Measurements from ENCODE around the gene ACSF3. TPM values are rescaled to one million over a fixed set of nuclear protein-coding genes. Genes with fewer than 3 reads are reported as not detected.

The ACSF3 gene
- total and polyA plus RNA-seq, 2 of the 4 experiments (the other 2 are of a cell fraction) = 9.5 to 14.2 TPM

DNA sequence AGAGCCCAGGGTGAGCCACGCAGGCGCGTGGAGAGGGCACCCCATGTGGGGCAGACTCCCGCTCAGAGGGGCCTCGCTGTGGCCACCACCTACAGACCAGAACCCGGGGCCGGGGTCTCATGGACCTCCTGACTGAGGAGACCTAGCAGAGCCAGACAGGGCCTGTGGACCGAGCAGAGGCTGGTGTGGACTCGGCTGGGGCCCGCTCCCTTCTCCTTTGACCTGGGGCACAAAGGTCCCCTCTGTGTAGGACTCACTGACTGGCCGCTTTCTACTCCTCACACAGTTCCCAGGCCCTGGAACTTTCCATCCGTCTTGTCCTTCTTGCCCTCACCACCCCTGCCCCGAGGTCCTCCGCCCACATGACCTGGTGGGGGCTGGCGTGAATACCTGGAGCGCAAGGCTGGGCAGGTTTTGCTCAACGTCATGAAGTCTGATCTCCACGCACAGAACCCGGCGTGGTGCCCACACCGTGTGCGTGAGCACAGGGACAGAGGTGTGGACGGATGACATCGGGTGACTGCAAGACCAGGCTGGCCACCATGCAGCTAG lies 44.7 kb upstream of the ACSF3 start:
- ChIA-PET POLR2A (ENCODE audit: unreplicated experiment) (no interaction called here), CTCF (no interaction called here)
- intact Hi-C loops (cut with micrococcal nuclease) (no loop called here), dilution Hi-C loops (cut with HindIII; ENCODE audit: low sequenced_read_pairs, unreplicated experiment) (no loop called here), in situ Hi-C loops (cut with MboI; ENCODE audit: low sequenced_read_pairs) (no loop called here)
- H2AK5ac ChIP-seq (ENCODE audit: low read depth, low read length) = no peak overlapping the region
- H3K9me3 ChIP-seq (ENCODE audit: control insufficient read depth, insufficient read depth, low read length) = no peaks in the 10 kb centered on the region
- WGBS, 2 experiments (ENCODE audit: extremely low coverage in 2 of 2, insufficient read length in 1 of 2) = 91% methylated on average over 7 of the region's 24 CpGs; no CpG with 5 or more reads in 1 of the 2 experiments
- no peaks in the 10 kb centered on the region; the same call in 1 of the 2 replicates for H4K20me1 ChIP-seq (ENCODE audit: insufficient read depth, low read length)
- no peaks in the 10 kb centered on the region for H3K36me3 ChIP-seq (ENCODE audit: control insufficient read depth, insufficient read depth, low read length)
- no peak for ATAC-seq (ENCODE audit: low read depth)
- DNase-seq = no peak
- no peak overlapping the region for H4K8ac ChIP-seq (ENCODE audit: low read depth in 2 of 2, low read length in 2 of 2)
- H3K79me1 ChIP-seq (ENCODE audit: low read depth in 1 of 2, low read length in 2 of 2) = no peaks in the 10 kb centered on the region
- no peak overlapping the region for H3K14ac ChIP-seq (replicated peaks; ENCODE audit: low read depth, low read length)
- no peak overlapping the region for H2BK15ac ChIP-seq (ENCODE audit: low read depth, low read length)
- no peak overlapping the region for H3K4me2 ChIP-seq (ENCODE audit: low read depth, low read length)
- no peak overlapping the region for H3K4ac ChIP-seq (ENCODE audit: low read depth, low read length)
- H3K9me1 ChIP-seq (ENCODE audit: insufficient read depth, low read length) = no peaks in the 10 kb centered on the region
- no peak overlapping the region for H3K56ac ChIP-seq (ENCODE audit: extremely low read depth, insufficient read depth, low read length)
- H2BK20ac ChIP-seq (ENCODE audit: low read depth, low read length) = no peak overlapping the region
- H3K9ac ChIP-seq (ENCODE audit: low read depth, low read length) = no peak overlapping the region
- no peak overlapping the region for H3K4me3 ChIP-seq (ENCODE audit: insufficient read depth, low read depth, low read length)
- no TSS peak for BruUV-seq (replicated peaks)
- H2BK5ac ChIP-seq (ENCODE audit: low read depth, low read length, poor library complexity, severe bottlenecking) = no peak overlapping the region
- no peaks in the 10 kb centered on the region for H3K4me1 ChIP-seq (ENCODE audit: control insufficient read depth, insufficient read depth, low read length)
- no peak overlapping the region for H3K27ac ChIP-seq (ENCODE audit: insufficient read depth, low read length)
- TF ChIP-seq FOS (IDR thresholded peaks at IDR 0.05; ENCODE audit: low read depth, low read length) = no peak
- TF ChIP-seq, protein P1, sequence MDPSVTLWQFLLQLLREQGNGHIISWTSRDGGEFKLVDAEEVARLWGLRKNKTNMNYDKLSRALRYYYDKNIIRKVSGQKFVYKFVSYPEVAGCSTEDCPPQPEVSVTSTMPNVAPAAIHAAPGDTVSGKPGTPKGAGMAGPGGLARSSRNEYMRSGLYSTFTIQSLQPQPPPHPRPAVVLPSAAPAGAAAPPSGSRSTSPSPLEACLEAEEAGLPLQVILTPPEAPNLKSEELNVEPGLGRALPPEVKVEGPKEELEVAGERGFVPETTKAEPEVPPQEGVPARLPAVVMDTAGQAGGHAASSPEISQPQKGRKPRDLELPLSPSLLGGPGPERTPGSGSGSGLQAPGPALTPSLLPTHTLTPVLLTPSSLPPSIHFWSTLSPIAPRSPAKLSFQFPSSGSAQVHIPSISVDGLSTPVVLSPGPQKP (IDR thresholded peaks at IDR 0.05; ENCODE audit: borderline replicate concordance, low read depth, low read length) = no peak
- no peak for TF ChIP-seq RFX5 (IDR thresholded peaks at IDR 0.05; ENCODE audit: low read depth, low read length)
- TF ChIP-seq MAZ (IDR thresholded peaks at IDR 0.05; ENCODE audit: borderline replicate concordance, low read depth, low read length) = no peak
- H2AK9ac ChIP-seq (replicated peaks; ENCODE audit: low read depth, low read length, poor library complexity) = no peak overlapping the region
- H3K27me3 ChIP-seq (ENCODE audit: control insufficient read depth, insufficient read depth, low read length) = peaks cover 47% of the 10 kb centered on the region
- no peak overlapping the region for H4K91ac ChIP-seq (ENCODE audit: insufficient read depth, low read depth, low read length)
- H2BK120ac ChIP-seq (ENCODE audit: low read depth, low read length) = no peak overlapping the region
- H4K5ac ChIP-seq (ENCODE audit: low read depth, low read length) = no peak overlapping the region
- H3K18ac ChIP-seq (ENCODE audit: low read depth, low read length) = no peak overlapping the region
- no peak overlapping the region for H3K23ac ChIP-seq (ENCODE audit: low read depth, low read length)
- H2AFZ ChIP-seq (replicated peaks; ENCODE audit: low read length, poor library complexity) = peak overlapping the region; percentile 51
